Measurements from ENCODE around the gene RDH13.

- TF ChIP-seq CTCF (IDR thresholded peaks at IDR 0.05; ENCODE audit: low read depth, low read length, poor library complexity, severe bottlenecking) (no peak), EZH2phosphoT487 (IDR thresholded peaks at IDR 0.05; ENCODE audit: borderline replicate concordance, low read length) (no peak)
These were observed 67.4 kb downstream of the RDH13 start for GRCh38 chr19:54995561-54995960.
